ENCODE data around the gene RASL11B.

Gene RASL11B

GRCh38 chr4:52915730-52916300 lies 53.7 kb downstream of the RASL11B start:
- no peak for DNase-seq

Measured in fibroblast of skin of scalp (primary cell).